Stimulated activated CD8-positive, alpha-beta memory T cell treated with anti-CD3 and anti-CD28 coated beads, Interleukin-2, amount 100 ng/mL, for 1 hour (primary cell): ENCODE results near the gene AGER.
"Not testable (repeated sequence)": the region's sequence is repeated elsewhere in the genome, so short reads cannot be mapped to it uniquely, and the experiment has no call there.

ENCODE experiments used
- DNase-seq, 2 donors: peaks; one replicate each; pipeline ENCODE4 v3.0.0-alpha.2; 2020; ENCODE audit warnings: low read depth in 2 of 2

Gene AGER

GRCh38 chr6:32184084-32184640 lies at the start of gene AGER:
Gene AGER, minus strand, starts transcription at chr6:32184253. Its CDS starts 31 bp downstream, at chr6:32184222.
- no peak for DNase-seq

- DNase-seq: no peak
These were observed 42.4 kb upstream of the AGER start for GRCh38 chr6:32226434-32226833.

GRCh38 chr6:32224696-32225095 lies 40.6 kb upstream of the AGER start:
- no peak for DNase-seq

GRCh38 chr6:32223258-32224235 lies 39.5 kb upstream of the AGER start, which contains the start of gene NOTCH4:
Gene NOTCH4, minus strand, starts transcription at chr6:32224067. Its CDS starts 139 bp downstream, at chr6:32223928.
- no peak for DNase-seq

GRCh38 chr6:32222333-32223230 lies 38.5 kb upstream of the AGER start:
- DNase-seq: no peak

- DNase-seq: no peak
These were observed 36.0 kb upstream of the AGER start for GRCh38 chr6:32220021-32220420.

GRCh38 chr6:32218167-32218566 lies 34.1 kb upstream of the AGER start:
- no peak for DNase-seq

- no peak for DNase-seq
These were observed 32.9 kb upstream of the AGER start for GRCh38 chr6:32216998-32217397.

- no peak for DNase-seq
These were observed 32.2 kb upstream of the AGER start for GRCh38 chr6:32216285-32216684.

GRCh38 chr6:32215617-32216016 lies 31.6 kb upstream of the AGER start:
- no peak for DNase-seq

GRCh38 chr6:32214126-32214525 lies 30.1 kb upstream of the AGER start:
- DNase-seq: no peak

GRCh38 chr6:32213649-32214048 lies 29.6 kb upstream of the AGER start:
- no peak for DNase-seq

- DNase-seq: no peak
These were observed 28.2 kb upstream of the AGER start for GRCh38 chr6:32212076-32212760.

GRCh38 chr6:32211432-32211831 lies 27.4 kb upstream of the AGER start:
- DNase-seq: not testable (repeated sequence)

GRCh38 chr6:32210191-32210601 lies 26.1 kb upstream of the AGER start:
- no peak for DNase-seq

- no peak for DNase-seq
These were observed 24.9 kb upstream of the AGER start for GRCh38 chr6:32208996-32209395.

GRCh38 chr6:32204268-32204715 lies 20.2 kb upstream of the AGER start:
- DNase-seq: no peak

GRCh38 chr6:32203426-32204267 lies 19.6 kb upstream of the AGER start:
- DNase-seq: no peak

GRCh38 chr6:32202186-32202585 lies 18.1 kb upstream of the AGER start:
- DNase-seq: no peak

GRCh38 chr6:32200711-32201475 lies 16.8 kb upstream of the AGER start:
- DNase-seq: no peak
